ENCODE results near the gene KAT8. TPM values are rescaled to one million over a fixed set of nuclear protein-coding genes. Genes with fewer than 3 reads are reported as not detected.

The KAT8 gene
- total and polyA plus RNA-seq, 5 donors: 72.3 to 77.0 (median 75.7) TPM

DNA sequence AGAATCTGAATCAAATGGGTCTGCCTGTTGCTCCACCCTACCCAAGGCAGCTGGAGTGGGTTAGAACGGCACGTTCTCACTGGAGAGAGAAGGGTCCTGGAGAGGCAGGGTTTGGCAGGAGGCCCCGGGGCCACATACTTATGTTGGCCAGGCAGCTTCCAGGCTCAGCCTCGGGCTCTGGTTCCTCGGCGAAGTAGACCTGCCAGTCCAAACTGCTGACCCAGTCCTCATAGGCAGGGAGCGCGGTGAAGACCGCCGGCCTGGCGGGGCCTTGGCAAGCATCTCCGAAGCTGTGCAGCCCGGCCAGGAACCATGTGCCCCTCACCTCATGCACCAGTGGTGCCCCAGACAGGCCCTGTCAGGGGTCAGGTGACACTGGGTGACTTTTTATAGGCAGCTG is 33.5 kb upstream of the KAT8 start:
- DNase-seq: peak in 1 of 3 donors; percentile 47
- intact Hi-C loops (cut with DNase I): no loop called here
- H3K27ac ChIP-seq (ENCODE audit: low read length): no peak overlapping the region
- H3K9me3 ChIP-seq (ENCODE audit: control insufficient read depth, low read length): no peaks in the 10 kb centered on the region
- ATAC-seq: no peak
- WGBS: 88% methylated on average over 13 of the region's 13 CpGs
- no peaks in the 10 kb centered on the region for H3K27me3 ChIP-seq (ENCODE audit: control insufficient read depth, insufficient read depth)
- H3K4me1 ChIP-seq (ENCODE audit: control insufficient read depth, insufficient read depth, low read length): no peaks in the 10 kb centered on the region
- no peak overlapping the region for H3K4me3 ChIP-seq (ENCODE audit: low read length)

DNA sequence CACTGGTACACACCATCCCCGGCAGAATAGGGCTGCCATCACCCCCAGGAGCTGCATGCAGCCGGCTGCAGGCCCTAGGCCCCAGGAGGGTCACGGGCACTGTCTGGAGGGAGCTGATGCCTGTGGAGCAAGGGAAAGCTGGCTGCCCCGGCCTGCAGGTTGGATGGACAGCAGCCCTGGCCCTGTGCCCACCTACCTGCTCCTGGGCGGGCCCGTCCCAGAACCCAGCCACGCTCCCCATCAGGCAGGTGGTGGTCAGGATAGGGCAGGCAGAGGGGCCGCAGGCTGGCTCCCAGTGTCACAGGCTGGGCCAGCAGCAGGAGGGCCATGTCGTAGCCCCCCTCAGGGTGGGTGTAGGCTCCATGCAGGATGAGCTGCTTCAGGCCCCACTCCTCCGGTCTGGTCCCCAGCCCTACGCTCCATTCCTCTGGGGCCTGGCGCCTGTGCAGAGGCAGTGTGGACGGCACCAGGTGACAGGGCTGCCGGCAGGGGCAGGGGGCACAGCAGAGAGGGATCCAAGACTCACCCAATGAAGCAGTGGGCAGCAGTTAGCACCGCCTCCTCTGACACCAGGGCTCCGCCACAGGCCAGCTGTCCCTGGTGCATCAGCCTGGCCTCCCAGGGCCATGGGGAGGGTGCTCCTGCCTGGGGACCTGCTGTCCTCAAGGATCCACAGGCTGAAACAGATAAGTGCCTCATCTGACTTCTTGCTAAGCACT is 32.7 kb upstream of the KAT8 start:
- DNase-seq: peak in 1 of 3 donors; percentile 55
- no peak overlapping the region for H3K4me3 ChIP-seq (ENCODE audit: low read length)
- no peak for ATAC-seq
- H3K4me1 ChIP-seq (ENCODE audit: control insufficient read depth, insufficient read depth, low read length): no peaks in the 10 kb centered on the region
- no peak overlapping the region for H3K27ac ChIP-seq (ENCODE audit: low read length)
- no peaks in the 10 kb centered on the region for H3K9me3 ChIP-seq (ENCODE audit: control insufficient read depth, low read length)
- H3K27me3 ChIP-seq (ENCODE audit: control insufficient read depth, insufficient read depth): no peaks in the 10 kb centered on the region
- 89% methylated on average over 16 of the region's 16 CpGs for WGBS
- intact Hi-C loops (cut with DNase I): no loop called here

DNA sequence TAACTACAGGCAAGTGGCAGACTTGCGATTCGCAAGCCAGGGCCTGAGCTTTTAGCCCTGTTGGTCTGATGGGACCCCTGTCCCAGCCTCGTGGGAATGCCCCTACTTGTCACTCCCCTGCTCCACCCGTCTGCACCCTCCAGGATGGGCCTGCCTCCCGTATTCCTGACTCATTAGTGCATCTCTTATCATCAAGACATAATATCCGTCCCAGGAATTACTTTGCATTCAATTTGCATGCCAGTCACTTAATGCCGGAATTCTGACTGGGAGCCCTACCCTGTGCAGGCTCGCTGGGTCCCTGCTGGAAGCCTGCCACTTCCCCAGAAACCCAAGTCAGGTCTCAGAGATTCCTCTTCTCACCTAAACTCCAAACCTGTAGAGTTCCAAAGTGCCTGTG is 32.1 kb upstream of the KAT8 start:
- intact Hi-C loops (cut with DNase I): no loop called here
- 74% methylated on average over 8 of the region's 8 CpGs for WGBS
- DNase-seq (peak in 1 of 3 donors; percentile 38), ATAC-seq (no peak)
- Histone ChIP-seq H3K27me3 (ENCODE audit: control insufficient read depth, insufficient read depth) (no peaks in the 10 kb centered on the region), H3K27ac (ENCODE audit: low read length) (no peak overlapping the region), H3K4me3 (ENCODE audit: low read length) (no peak overlapping the region), H3K4me1 (ENCODE audit: control insufficient read depth, insufficient read depth, low read length) (no peaks in the 10 kb centered on the region), H3K9me3 (ENCODE audit: control insufficient read depth, low read length) (no peaks in the 10 kb centered on the region)

DNA sequence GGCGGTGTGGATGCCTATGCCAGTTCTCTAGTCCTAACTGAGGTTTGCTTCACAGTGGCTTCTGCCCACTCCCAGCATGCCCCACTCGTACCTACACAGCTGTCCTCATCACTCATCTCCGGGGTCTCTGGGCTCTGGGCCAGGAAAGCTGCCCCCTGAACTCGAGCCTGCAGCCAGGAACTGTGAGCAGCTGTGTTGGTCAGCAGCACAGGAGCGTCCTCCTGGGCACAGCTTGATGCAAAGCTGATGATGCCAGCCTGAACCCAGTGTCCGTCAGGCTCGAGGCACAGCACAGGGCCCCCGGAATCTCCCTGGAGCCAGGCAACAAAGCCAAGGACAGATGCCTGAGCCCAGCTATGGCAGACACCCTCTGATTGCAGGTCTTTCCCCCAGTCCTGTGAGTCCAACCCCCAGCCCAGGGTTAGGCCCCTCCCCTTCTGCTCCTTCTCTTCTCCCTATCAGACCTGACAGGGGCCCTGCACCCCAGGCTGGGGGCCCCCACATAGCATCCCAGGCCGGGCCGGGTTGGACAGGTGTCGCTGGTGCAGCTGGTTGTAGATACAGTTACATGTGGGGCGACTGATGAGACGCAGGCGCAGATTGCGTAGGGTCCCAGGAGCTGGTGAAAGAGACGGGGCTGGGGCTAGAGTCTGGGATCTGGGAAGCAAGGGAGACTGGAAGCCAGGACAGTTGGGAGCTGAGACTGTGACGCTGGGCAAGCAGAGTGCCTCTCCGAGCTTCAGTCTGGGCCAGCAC is 31.4 kb upstream of the KAT8 start:
- intact Hi-C loops (cut with DNase I): no loop called here
- ATAC-seq (no peak), DNase-seq (peak in 2 of 3 donors; percentile 39 to 41)
- no peaks in the 10 kb centered on the region for H3K9me3 ChIP-seq (ENCODE audit: control insufficient read depth, low read length)
- no peaks in the 10 kb centered on the region for H3K27me3 ChIP-seq (ENCODE audit: control insufficient read depth, insufficient read depth)
- no peak overlapping the region for H3K27ac ChIP-seq (ENCODE audit: low read length)
- H3K4me3 ChIP-seq (ENCODE audit: low read length): no peak overlapping the region
- WGBS: 84% methylated on average over 18 of the region's 18 CpGs
- no peaks in the 10 kb centered on the region for H3K4me1 ChIP-seq (ENCODE audit: control insufficient read depth, insufficient read depth, low read length)

DNA sequence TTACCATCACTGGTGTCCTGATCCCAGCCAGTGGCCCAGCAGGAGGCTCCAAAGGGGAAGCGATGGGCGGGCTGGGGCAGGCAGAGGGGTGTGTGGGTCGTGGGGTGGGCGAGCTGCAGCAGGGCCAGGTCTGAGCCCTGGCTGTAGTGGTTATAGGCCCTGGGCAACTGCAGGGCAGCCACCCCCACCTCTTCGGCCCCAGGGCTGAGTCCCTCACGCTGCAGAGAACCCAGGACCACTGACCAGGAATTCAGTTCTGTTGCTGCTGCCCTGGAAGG is 30.9 kb upstream of the KAT8 start:
- intact Hi-C loops (cut with DNase I): no loop called here
- no peaks in the 10 kb centered on the region for H3K9me3 ChIP-seq (ENCODE audit: control insufficient read depth, low read length)
- WGBS: 85% methylated on average over 6 of the region's 6 CpGs
- ATAC-seq (no peak), DNase-seq (peak in 1 of 3 donors; percentile 35)
- H3K27me3 ChIP-seq (ENCODE audit: control insufficient read depth, insufficient read depth): no peaks in the 10 kb centered on the region
- H3K4me3 ChIP-seq (ENCODE audit: low read length): no peak overlapping the region
- H3K27ac ChIP-seq (ENCODE audit: low read length): no peak overlapping the region
- no peaks in the 10 kb centered on the region for H3K4me1 ChIP-seq (ENCODE audit: control insufficient read depth, insufficient read depth, low read length)

DNA sequence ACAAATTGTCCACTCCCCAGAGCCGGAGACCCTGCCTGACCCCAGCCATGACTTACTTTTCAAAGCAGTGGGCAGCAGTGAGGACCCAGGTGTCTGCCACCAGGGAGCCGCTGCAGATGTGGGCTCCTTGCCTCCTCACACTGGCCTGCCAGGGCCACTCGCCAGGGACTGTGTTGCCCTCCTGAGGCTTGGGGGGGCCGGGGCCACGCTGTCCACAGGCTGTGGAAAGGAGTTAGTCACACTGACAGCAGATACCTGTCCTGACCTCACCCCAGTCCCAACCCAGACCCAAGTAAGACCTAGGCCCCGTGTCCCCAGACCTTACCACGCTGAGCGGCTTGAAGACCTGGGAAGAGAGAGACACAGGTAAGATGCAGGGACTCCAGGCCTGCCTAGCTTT is 30.0 kb upstream of the KAT8 start:
- Histone ChIP-seq H3K9me3 (ENCODE audit: control insufficient read depth, low read length) (no peaks in the 10 kb centered on the region), H3K4me1 (ENCODE audit: control insufficient read depth, insufficient read depth, low read length) (no peaks in the 10 kb centered on the region), H3K27me3 (ENCODE audit: control insufficient read depth, insufficient read depth) (no peaks in the 10 kb centered on the region), H3K27ac (ENCODE audit: low read length) (no peak overlapping the region), H3K4me3 (ENCODE audit: low read length) (no peak overlapping the region)
- intact Hi-C loops (cut with DNase I): no loop called here
- no peak for ATAC-seq
- WGBS: 90% methylated on average over 8 of the region's 8 CpGs
- DNase-seq: peak in 2 of 3 donors; percentile 33 to 50

DNA sequence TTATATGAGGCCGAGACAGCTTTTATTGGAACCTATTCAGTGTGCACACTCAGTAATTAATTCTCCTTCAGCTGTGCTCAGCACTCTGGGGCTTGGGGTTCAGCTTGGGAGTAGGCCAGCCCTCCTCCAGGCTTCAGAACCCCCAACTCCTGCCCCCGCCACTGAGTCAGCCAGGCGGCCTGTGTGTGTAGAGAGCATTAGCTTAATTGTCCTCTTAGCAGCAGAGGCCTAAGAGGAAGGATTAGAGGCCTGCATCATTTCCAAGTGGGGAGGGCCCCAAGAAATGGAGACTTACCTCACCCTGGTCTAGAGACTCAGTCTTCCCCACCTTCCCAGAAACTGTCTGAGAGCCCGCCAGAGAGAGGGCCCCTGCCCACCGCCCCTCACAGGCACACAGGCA is 29.5 kb upstream of the KAT8 start:
- intact Hi-C loops (cut with DNase I): no loop called here
- H3K9me3 ChIP-seq (ENCODE audit: control insufficient read depth, low read length): no peaks in the 10 kb centered on the region
- WGBS: 84% methylated on average over 5 of the region's 5 CpGs
- DNase-seq (peak in 1 of 3 donors; percentile 12), ATAC-seq (no peak)
- no peak overlapping the region for H3K4me3 ChIP-seq (ENCODE audit: low read length)
- no peaks in the 10 kb centered on the region for H3K27me3 ChIP-seq (ENCODE audit: control insufficient read depth, insufficient read depth)
- H3K27ac ChIP-seq (ENCODE audit: low read length): no peak overlapping the region
- H3K4me1 ChIP-seq (ENCODE audit: control insufficient read depth, insufficient read depth, low read length): no peaks in the 10 kb centered on the region

DNA sequence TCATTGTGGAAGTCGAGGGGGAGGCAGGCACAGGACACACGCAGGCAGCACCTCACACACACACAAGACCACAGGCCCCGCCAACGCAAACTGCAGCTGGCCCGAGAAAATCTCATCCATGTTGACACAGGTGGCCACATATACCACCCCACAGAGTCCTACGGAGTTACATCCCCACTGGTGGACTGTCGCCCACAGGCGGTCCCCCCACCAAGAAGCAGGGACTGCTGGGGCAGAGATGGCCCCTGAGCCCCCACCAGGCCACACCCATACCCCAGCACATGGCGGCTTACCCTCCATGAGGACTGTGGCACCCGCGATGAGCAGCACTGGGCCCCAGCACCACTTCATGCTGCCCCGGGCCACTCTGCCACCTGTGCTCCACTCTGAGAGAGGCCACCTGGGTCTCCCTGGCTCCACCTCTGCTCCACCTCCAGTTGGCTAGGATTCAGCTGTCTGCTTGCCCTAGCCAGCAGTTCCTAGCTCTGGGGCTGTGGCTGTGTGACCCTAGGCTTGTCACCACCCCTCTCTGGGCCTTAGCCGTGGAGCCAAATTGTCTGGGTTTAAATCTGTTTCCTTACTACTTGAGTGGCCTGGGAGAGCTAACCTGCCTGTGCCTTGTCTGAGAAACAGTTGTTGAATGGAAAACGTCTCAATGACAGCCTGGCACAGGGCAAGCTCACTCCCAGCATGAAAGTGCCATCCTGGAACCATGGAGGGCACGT is 28.8 kb upstream of the KAT8 start, which contains the start of gene PRSS53:
PRSS53 (minus strand) TSS at position 485 of the 725 bp plus-strand sequence; CDS start at position 351, 134 bp downstream.
- Histone ChIP-seq H3K4me1 (ENCODE audit: control insufficient read depth, insufficient read depth, low read length) (no peaks in the 10 kb centered on the region), H3K4me3 (ENCODE audit: low read length) (no peak within 1 kb of the TSS), H3K27me3 (ENCODE audit: control insufficient read depth, insufficient read depth) (no peaks in the 10 kb centered on the region), H3K27ac (ENCODE audit: low read length) (no peak within 1 kb of the TSS), H3K9me3 (ENCODE audit: control insufficient read depth, low read length) (no peaks in the 10 kb centered on the region)
- peak in 2 of 3 donors; percentile 32 to 35 for DNase-seq
- ATAC-seq: no peak
- intact Hi-C loops (cut with DNase I): no loop called here
- WGBS: 89% methylated on average over 15 of the region's 15 CpGs

DNA sequence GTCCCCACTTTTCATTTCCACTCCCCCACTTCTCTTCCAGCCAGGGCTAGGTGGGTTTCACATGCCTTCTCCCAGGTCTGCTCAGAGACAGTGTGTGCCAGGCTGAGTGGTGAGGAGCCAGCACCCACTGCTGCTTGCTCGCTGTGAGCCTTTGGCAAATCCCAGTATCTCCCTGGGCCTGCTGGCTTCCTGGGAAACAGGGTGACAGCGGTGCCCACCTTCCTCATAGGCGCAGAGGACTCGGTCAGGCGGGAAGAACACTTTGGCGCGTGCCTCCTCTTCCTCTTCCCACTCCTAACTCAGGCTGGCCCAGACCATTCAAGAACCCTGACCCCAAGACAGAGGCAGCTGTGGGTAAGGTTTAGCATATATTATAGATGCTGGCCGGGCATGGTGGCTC is 28.3 kb upstream of the KAT8 start:
- H3K4me3 ChIP-seq (ENCODE audit: low read length): no peak overlapping the region
- no peak overlapping the region for H3K27ac ChIP-seq (ENCODE audit: low read length)
- 94% methylated on average over 8 of the region's 8 CpGs for WGBS
- H3K27me3 ChIP-seq (ENCODE audit: control insufficient read depth, insufficient read depth): no peaks in the 10 kb centered on the region
- DNase-seq (peak in 1 of 3 donors; percentile 35), ATAC-seq (no peak)
- no peaks in the 10 kb centered on the region for H3K9me3 ChIP-seq (ENCODE audit: control insufficient read depth, low read length)
- H3K4me1 ChIP-seq (ENCODE audit: control insufficient read depth, insufficient read depth, low read length): no peaks in the 10 kb centered on the region
- intact Hi-C loops (cut with DNase I): no loop called here

DNA sequence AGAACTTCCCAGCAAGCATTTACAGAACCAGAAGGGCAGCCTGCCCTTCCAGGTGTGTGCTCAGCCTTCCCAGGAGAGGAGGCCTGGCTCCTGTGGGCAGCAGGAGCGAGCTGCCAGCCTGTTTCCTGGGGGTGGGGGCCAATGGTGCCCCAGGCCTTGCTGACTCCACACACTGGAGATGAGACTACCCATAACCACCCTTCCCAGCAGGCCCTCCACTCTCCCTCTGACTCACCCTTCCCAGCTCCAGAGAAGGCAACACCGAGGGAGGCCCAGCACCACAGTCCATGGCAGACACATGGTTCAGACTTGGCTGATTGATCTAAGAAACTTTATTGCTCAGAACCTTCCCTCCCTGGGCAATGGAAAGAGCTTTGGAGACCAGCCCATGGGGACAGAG is 26.9 kb upstream of the KAT8 start:
- Histone ChIP-seq H3K4me3 (ENCODE audit: low read length) (no peak overlapping the region), H3K4me1 (ENCODE audit: control insufficient read depth, insufficient read depth, low read length) (no peaks in the 10 kb centered on the region), H3K9me3 (ENCODE audit: control insufficient read depth, low read length) (no peaks in the 10 kb centered on the region), H3K27me3 (ENCODE audit: control insufficient read depth, insufficient read depth) (no peaks in the 10 kb centered on the region), H3K27ac (ENCODE audit: low read length) (no peak overlapping the region)
- DNase-seq (peak in 1 of 3 donors; percentile 5), ATAC-seq (no peak)
- intact Hi-C loops (cut with DNase I): no loop called here
- 88% methylated on average over 2 of the region's 2 CpGs for WGBS

DNA sequence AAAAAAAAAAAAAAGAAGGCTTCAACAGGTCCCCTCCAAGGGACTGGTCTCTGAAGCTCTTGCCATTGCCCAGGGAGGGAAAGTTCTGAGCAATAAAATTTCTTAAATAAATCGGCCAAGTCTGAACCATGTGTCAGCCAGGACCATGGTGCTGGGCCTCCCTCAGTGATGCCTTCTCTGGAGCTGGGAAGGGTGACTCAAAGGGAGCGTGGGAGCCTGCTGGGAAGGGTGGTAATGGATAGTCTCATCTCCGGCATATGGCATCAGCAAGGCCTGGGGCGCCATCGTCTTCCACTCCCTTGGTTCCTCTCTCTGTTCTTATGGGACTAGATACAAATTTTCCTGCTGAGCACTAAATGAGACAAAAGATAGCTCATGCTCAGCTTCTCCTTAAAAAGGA is 25.1 kb upstream of the KAT8 start:
- Histone ChIP-seq H3K27ac (ENCODE audit: low read length) (no peak overlapping the region), H3K4me1 (ENCODE audit: control insufficient read depth, insufficient read depth, low read length) (no peaks in the 10 kb centered on the region), H3K4me3 (ENCODE audit: low read length) (no peak overlapping the region), H3K27me3 (ENCODE audit: control insufficient read depth, insufficient read depth) (no peaks in the 10 kb centered on the region), H3K9me3 (ENCODE audit: control insufficient read depth, low read length) (no peaks in the 10 kb centered on the region)
- no peak for DNase-seq
- 95% methylated on average over 5 of the region's 5 CpGs for WGBS
- intact Hi-C loops (cut with DNase I): no loop called here
- ATAC-seq: no peak
